Stimulated activated CD4-positive, alpha-beta T cell treated with anti-CD3 and anti-CD28 coated beads, TNF-alpha, amount 100 ng/mL, for 48 hours (primary cell): Measurements from ENCODE around the gene PAX9.
A peak's percentile ranks its signal among the peaks of the same experiment; 100 is the strongest.

ENCODE experiments used
- DNase-seq, 3 donors: peaks; one replicate each; pipeline ENCODE4 v3.0.0-alpha.2; 2020; ENCODE audit warnings: low read depth in 3 of 3

Gene PAX9

GRCh38 chr14:36661506-36662257, at the start of gene PAX9:
TSS of gene PAX9 (plus strand) at chr14:36661860. CDS start at chr14:36662090, 230 bp downstream.
- DNase-seq: peak in 1 of 3 donors; percentile 24

DNA sequence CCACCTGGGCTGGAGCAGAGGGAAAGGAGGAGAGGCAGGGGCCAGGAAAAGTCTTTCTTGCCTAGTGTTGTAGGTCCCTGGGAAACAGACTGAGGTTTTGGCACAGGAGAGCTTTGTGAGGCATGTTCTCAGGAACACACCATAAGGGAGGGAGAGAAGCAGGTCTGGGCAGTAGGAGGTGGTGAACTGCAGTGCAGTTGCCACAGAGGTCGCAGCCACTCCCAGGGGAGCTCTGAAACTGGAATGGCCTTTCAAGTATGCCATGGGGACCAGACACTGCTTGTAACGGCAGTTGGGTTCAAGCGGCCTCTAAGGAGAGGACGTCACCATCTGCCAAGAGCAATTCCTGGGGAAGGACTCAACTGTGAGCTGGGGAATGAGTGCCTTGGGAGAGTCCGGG, 43.8 kb upstream of the PAX9 start:
- DNase-seq: no peak

GRCh38 chr14:36618641-36619040, 43.0 kb upstream of the PAX9 start:
- DNase-seq: no peak

GRCh38 chr14:36619131-36619530, 42.5 kb upstream of the PAX9 start:
- no peak for DNase-seq

GRCh38 chr14:36619853-36620252, 41.8 kb upstream of the PAX9 start:
- DNase-seq: no peak

DNA sequence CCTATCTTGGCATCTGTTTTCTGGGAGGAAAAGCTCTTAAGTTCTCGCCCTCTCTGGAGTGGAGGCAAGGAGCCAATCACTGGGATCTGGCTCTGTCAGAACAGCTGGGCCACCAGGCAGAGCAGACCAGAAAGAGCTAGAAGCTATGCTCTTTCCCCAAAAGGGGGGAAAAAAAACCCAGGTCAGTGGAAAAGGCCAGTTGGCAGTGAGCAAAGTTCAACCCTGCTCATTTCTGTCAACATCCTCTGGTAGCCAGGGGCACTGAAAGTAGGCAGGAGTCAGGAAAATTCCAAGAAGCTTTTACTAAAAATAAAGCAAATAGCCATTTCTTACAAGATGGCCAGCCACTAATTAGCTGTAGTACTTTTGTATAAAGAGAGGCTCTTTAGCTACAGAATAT, 36.6 kb upstream of the PAX9 start:
- no peak for DNase-seq

DNA sequence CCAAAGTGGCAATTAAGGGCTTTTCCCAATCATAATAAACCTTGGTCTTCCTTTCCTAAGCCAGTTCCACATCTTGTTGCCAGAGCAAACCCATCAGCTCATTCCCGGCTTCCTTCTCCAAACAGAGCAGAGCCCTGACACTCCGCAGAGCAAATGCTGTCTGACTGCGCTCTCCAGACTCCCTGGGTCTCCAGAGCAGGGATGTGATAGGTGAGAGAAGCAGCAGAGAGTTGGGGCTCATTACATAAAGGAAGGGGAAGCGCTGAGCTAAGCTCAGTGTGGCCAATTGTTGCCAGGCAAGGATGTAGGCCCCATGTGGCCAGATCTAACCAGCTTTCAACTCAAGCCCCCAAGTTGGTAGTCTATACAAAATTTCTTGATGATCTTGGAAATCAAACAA, 36.2 kb upstream of the PAX9 start:
- no peak for DNase-seq

DNA sequence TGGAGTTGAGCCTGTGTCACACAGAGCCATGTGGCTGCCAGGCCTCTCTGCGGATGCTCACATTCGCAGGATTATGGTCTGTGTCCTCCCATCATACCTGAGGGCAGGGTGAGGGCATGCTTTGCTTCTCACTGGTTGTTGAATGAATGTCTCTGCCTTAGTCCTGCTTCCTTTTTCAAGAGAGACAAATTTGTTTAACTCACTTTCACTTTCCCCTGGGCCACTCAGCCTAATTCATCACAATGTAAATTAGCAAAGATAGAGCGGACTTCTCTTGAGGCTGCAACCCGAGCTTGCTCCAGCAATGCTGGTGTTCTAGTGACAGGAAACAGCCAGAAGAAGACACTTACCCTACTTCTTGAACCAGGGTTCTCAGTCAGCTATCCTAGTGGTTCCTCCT, 35.5 kb upstream of the PAX9 start:
- DNase-seq: no peak

DNA sequence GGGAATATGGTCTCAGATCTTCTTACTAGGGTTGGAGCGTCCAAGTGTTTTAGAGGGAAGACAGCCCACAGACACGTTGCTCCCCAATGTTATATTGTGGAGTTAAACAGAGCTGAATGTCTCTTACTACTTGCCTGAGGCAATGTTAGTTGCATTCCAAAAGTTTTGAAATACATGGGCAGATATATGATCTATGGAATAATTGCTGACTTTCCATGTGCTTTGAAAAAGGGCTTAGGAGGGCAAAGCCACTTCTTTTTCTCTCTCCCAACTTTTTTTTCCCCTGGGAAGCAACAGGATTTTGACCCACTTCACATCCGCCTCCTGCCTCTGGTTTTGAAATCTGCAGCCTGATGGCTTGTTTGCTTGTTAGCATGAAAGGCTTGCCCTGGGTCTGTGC, 33.7 kb upstream of the PAX9 start:
- no peak for DNase-seq

DNA sequence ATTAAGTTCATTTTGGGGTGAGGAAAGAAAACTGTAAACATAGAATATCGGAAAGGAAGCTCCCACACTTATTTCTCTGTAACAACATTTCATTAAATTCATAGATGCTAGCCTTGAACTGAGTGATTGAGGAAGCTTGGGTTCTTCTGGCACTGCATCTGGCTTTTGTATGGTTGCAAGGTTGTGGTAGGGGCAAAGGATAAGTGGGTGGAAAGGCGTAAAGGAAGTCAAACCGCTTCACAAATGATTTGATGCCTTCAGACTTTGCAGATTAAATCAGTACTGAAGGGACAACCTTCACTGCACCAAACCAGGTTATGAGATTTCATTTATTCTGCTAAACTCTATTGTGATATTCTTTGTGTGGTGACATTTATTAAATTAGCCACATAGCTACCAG, 28.1 kb upstream of the PAX9 start:
- no peak for DNase-seq

DNA sequence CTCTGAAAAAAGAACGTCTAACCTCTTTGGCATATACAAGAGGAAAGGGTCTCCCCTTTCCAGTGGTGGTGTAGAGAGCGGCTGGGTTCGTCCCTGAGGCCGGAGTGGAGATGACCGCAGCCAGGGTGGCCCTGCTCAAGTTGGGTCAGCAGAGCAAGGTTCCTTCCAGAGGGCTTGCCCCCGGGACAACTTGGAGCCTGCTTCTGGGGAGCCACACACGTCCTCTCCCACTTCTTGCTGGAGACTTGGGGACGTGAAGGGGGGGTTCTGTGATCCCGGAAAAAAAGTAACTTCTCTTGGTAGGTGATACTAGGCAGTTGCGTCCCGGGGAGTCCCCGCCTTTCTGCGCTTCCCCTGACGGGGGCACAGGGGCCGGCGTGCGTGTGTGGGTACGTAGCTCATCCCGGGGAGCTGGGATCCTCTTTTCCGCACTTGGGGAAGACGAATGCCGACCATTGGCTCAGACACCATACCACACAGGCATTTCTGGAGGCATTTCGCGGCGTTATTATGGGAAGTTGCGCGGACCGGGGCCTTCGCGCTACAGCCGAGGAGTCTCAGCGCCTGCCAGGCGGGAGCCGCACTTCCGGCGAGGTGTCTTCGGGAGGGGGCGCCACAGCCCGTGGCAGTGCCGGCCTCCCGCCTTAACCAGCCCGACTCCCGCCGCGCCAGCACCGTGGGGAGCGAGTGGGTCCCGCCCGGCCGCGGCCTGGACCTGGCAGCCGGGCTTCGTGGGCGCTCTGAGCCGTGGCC, 14.8 kb upstream of the PAX9 start:
- DNase-seq: no peak

- DNase-seq: no peak
Observed at GRCh38 chr14:36647417-36647823, 14.2 kb upstream of the PAX9 start.

DNA sequence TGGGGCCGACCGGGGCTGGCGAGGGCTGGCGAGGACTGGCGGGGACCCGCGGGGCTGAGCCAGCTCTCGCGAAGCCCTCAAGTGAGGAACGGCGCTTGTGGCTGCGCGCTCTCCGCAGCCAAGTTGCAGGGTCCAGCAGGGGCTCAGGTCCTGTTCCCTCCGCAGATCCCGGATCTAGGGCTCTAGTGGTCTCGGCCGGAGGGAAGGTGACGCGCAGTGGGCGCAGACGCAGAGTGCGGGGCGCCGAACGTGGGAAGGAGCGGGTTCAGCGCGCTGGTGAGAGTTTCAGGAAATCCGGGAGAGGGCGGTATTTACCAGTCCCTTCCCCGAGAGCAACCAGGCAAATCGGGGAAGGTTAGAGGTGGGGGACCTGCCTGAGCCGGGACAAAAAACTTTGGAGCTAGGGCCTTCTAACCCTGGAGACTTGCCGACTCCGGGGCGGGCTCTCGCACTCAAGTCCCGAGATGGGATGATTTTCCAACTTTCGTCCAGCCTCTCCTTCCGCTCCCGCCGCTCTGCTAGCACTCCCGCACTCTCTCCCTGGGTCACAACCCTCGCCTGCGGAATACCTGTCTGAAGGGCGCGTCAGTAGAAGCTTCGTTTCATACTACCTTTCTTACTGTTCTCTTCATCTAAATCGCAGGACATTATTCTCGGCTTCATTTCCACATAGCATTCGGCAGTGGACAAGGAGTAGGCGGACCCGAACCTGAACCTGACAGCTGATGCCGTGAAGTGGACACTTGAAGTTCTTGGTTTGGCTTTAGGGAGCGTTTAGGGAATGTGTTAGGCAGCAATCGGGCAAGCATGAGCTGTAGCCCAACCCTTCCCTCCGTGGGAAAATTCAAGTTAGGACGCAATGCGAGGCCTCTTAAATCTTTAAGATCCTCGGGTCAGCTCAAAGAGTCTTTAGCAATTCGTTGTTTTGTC, 13.6 kb upstream of the PAX9 start:
- DNase-seq: no peak

GRCh38 chr14:36649872-36650650, 11.6 kb upstream of the PAX9 start:
- no peak for DNase-seq

GRCh38 chr14:36652542-36653201, 9.0 kb upstream of the PAX9 start:
- DNase-seq: no peak

- no peak for DNase-seq
Observed at GRCh38 chr14:36653413-36653812, 8.2 kb upstream of the PAX9 start.

- DNase-seq: no peak
Observed at GRCh38 chr14:36653962-36654793, 7.5 kb upstream of the PAX9 start.

DNA sequence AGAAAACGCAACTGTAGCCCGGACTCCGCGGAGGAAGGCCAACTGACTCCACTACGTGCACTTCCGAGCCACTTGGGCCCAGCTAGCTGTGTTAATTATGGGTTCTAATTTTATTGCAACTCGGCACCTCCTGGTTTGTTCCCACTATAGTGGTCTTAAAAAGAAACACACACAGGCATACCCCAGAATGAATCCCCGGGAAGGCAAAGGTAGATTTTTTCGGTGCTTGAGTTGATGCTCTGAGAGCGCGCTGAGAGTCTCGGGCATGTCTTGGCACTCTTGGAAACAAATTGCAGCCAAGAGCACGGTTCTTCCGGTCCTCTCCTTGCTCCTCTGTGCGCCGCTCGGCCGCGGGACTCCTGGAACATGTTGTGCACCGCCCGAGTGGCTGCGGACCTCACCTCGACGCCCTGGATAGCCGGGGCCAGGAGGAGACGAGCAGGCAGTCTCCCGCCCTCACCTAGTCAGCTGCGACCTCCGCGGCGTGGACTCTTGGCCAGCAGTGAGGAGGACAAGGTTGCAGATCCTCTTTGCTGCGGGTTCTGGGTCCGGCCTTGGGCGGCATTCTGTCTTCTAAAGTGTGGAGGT, 6.8 kb upstream of the PAX9 start:
- no peak for DNase-seq

DNA sequence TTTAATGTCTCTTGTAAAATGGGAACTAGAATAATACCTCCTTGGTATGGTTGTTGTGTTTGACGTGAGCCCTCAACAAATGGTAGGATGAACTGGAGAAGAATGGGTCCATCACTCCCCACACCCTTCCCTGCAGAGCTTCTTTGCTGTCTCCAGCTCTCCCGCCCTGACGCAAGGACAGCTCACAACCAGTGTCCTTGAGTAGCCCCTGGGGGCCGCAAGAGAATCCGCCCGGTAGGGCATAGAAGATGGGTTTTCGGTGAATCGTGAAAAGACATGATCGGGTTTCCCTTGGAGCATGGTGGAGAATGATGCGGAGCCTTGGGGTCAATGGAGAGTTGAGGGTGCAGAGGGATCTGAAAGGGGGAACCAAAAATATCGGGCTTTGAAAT, 6.1 kb upstream of the PAX9 start:
- DNase-seq: no peak
